Cardiac muscle cell (in vitro differentiated cells and primary cell): ENCODE results near the gene HIKESHI. TPM values are rescaled to one million over a fixed set of nuclear protein-coding genes. Genes with fewer than 3 reads are reported as not detected.
A peak's percentile ranks its signal among the peaks of the same experiment; 100 is the strongest.
"Not testable (repeated sequence)": the region's sequence is repeated elsewhere in the genome, so short reads cannot be mapped to it uniquely, and the experiment has no call there.

Experiments
- DNase-seq, 2 donors: peaks; one replicate each; pipeline versions ENCODE4 v3.0.0 to v3.0.0-alpha.2; 2010 to 2017; ENCODE audit warnings: low read depth in 1 of 2, low spot score in 1 of 2
- H3K27ac ChIP-seq: fragments of 200-600 bp; sonication (generic); 2 replicates; pipeline ENCODE4 v1.5.1; 2016
- H3K27me3 ChIP-seq: fragments of 200-600 bp; sonication (generic); 2 replicates; pipeline ENCODE4 v1.6.0; 2016; ENCODE audit warnings: control low read depth
- H3K36me3 ChIP-seq: fragments of 200-600 bp; sonication (generic); 2 replicates; pipeline ENCODE4 v1.5.1; 2016; ENCODE audit warnings: control low read depth
- H3K4me1 ChIP-seq: fragments of 200-600 bp; sonication (generic); 2 replicates; pipeline ENCODE4 v1.8.1; 2017; ENCODE audit warnings: low read depth, mild to moderate bottlenecking, mixed run types
- H3K4me3 ChIP-seq: fragments of 200-600 bp; sonication (generic); 2 replicates; pipeline ENCODE4 v1.5.1; 2016; ENCODE audit warnings: mild to moderate bottlenecking
- H3K9me3 ChIP-seq: fragments of 200-600 bp; sonication (generic); 2 replicates; pipeline ENCODE4 v1.5.1; 2017; ENCODE audit warnings: low read depth, mild to moderate bottlenecking, control low read depth
- polyA plus RNA-seq: library from polyadenylated mRNA; unstranded; fragments of >200 nt; fragmentation: Nextera tagmentation; extraction: Ambion mirVana; gene quantifications from 2 replicates; pipeline ENCODE4 v1.2.1, GENCODE V29; 2016
- total RNA-seq: library from RNA; depleted of rRNA; stranded (reverse); fragments of >200 nt; gene quantifications from 2 replicates; pipeline ENCODE4 v1.2.3, GENCODE V29; 2016
- TF ChIP-seq, protein P1 (sequence below): IDR thresholded peaks from 2 replicates; pipeline ENCODE4 v1.5.1; 2012; ENCODE audit warnings: low read depth, mild to moderate bottlenecking, low read length

Gene HIKESHI
- total and polyA plus RNA-seq, 2 experiments from 2014 or later = 39.8 to 111 TPM

DNA sequence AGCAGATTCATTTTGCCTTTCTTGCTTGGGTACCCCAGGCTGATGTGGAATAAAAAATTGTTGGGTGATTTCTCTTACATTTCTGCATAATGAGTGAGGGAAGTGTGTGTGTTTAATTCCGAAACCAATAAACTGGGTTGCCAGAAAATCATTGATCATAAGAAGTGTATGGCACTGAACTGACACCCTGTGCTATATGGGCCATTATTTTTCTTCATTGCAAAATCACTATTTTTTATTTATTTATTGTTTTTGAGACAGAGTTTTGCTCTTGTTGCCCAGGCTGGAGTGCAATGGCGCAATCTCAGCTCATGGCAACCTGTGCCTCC lies 14.6 kb upstream of the HIKESHI start:
- TF ChIP-seq, protein P1, sequence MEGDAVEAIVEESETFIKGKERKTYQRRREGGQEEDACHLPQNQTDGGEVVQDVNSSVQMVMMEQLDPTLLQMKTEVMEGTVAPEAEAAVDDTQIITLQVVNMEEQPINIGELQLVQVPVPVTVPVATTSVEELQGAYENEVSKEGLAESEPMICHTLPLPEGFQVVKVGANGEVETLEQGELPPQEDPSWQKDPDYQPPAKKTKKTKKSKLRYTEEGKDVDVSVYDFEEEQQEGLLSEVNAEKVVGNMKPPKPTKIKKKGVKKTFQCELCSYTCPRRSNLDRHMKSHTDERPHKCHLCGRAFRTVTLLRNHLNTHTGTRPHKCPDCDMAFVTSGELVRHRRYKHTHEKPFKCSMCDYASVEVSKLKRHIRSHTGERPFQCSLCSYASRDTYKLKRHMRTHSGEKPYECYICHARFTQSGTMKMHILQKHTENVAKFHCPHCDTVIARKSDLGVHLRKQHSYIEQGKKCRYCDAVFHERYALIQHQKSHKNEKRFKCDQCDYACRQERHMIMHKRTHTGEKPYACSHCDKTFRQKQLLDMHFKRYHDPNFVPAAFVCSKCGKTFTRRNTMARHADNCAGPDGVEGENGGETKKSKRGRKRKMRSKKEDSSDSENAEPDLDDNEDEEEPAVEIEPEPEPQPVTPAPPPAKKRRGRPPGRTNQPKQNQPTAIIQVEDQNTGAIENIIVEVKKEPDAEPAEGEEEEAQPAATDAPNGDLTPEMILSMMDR = no peak
- Histone ChIP-seq H3K36me3 (no peaks in the 10 kb centered on the region), H3K9me3 (no peaks in the 10 kb centered on the region), H3K4me1 (no peaks in the 10 kb centered on the region), H3K4me3 (no peak overlapping the region), H3K27ac (no peak overlapping the region), H3K27me3 (no peaks in the 10 kb centered on the region)
- DNase-seq = no peak

DNA sequence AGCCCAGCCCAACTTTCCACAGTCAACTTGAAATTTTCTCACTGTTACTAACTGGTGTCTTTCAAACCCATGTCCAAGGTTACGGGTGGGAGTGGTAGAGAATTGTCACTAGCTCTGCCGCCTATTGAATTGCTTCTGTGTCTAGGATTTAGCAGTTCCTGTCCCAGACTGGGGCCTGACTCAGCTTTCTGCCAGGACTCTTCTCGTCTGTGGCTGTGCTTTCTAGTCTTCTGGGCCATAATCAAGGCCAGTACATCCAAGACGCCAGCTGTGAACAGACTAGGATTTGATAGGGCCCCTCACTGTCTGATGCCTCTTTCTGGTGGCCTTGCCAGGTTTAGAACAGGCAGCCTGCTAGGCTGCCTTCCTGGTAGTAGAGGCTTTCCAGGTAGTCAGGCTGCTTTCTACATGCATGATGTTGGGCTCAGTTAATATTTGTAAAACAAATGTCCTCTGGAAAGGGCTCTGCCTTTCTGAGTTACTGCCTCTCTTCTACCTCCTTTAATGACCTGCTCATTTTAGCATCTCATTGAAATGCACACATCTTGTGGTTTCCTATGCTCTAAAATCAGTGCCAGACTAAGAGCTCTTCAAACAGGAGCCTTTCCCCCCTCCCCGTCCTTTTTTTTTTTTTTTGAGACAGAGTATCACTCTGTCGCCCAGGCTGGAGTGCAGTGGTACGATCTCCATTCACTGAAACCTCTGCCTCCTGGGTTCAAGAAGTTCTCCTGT lies 13.1 kb upstream of the HIKESHI start:
- Histone ChIP-seq H3K9me3 (no peaks in the 10 kb centered on the region), H3K27me3 (no peaks in the 10 kb centered on the region), H3K4me3 (no peak overlapping the region), H3K36me3 (no peaks in the 10 kb centered on the region), H3K4me1 (no peaks in the 10 kb centered on the region), H3K27ac (no peak overlapping the region)
- TF ChIP-seq, protein P1 = no peak
- peak in 1 of 2 donors; percentile 6 for DNase-seq

DNA sequence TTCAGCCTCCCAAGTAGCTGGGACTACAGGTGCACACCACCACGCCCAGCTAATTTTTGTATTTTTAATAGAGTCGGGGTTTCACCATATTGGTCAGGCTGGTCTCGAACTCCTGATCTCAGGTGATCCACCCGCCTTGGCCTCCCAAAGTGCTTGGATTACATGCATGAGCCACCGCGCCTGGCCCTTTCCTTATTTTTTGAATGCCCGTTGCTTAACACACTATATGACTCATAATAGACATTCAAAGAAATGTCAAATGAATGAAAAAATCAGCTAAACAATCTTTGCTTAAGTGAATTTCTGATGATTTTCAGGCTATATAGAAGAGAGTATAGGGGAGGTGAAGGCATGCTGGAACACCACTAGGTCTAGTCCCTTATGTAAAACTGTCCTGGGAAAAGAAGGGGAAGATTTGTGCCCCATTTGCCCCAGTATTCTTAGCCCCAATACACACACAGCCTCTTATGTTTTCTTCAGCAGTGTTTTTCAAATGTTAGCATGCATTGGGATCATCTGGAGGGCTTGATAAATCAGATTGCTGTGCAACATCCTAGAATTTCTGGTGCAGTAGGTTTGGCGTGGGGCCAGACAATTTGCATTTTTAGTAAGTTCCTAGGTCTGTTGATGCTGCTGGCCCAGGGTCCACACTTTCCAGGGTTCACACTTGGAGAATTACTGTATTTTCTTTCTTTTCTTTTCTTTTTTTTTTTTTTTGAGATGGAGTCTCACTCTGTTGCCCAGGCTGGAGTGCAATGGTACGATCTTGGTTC lies 12.3 kb upstream of the HIKESHI start:
- not testable (repeated sequence) for H3K4me3 ChIP-seq, H3K36me3 ChIP-seq, H3K27me3 ChIP-seq, H3K4me1 ChIP-seq, H3K27ac ChIP-seq, H3K9me3 ChIP-seq
- peak in 1 of 2 donors; percentile 29 for DNase-seq

DNA sequence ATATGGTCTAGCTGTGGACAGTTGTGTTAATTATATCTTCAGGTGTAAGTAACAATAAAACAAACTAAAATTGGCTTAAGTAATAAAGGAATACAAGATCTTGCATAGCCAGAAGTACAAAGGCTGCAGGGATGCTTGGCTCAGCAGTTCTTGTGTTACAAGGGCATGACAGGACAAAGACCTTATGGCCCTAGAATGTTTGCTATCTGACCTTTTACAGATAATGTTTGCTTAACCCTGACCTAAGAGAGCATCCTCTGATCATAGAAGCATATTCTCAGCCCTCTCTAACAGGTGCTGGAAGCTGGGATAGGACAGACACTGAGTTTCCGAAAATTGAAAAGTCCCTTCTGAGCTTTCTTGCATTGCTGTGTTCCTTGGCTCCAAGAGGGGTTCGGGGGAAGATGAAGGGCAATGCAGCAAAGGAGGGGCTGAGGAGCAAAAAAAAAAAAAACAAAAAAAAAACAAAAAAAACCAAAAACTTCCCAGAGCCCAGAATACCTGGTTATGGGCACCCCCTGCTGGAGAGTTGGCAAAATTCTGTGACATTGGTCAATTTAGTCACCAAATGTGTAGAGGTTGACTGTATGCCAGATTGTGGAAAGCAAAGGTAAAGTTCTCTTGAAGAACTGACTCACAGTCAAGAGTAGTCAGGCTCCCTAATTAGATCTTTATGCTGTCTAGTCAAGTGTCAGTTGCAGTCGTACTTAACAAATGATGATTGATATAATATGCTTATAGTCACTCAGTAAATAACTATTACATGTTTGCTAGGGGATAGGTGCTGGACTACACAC lies 10.4 kb upstream of the HIKESHI start:
- TF ChIP-seq, protein P1 = peak; percentile 66
- no peaks in the 10 kb centered on the region for H3K27me3 ChIP-seq
- H3K9me3 ChIP-seq = no peaks in the 10 kb centered on the region
- H3K36me3 ChIP-seq = no peaks in the 10 kb centered on the region
- peak; percentile 63 to 64 for DNase-seq
- H3K4me3 ChIP-seq = no peak overlapping the region
- H3K27ac ChIP-seq = no peak overlapping the region
- no peaks in the 10 kb centered on the region for H3K4me1 ChIP-seq

DNA sequence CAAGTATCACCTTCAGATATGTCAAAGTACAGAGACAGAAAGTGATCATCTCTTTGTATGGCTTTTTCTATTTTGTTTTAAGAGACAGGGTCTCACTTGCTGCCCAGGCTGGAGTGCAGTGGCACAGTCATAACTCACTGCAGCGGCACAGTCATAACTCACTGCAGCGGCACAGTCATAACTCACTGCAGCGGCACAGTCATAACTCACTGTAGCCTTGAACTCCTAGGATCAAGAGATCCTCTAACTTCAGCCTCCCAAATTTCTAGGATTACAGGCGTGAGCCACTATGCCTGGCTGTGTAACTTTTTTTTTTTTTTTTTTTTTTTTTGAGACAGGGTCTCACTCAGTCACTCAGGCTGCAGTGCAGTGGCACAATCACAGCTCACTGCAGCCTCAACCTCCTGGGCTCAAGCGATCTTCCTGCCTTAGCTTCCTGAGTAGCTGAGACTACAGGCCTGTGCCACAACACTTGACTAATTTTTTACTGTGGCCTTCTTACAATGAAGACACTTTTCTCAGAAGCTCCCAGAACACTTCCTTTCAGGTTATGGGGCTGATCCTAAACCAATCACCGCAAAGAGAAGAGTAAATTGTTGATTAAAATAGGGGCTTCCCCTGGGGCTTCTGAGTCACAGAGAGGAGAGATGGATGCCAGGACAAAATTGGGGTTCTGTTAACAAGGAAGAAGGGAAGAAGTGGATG lies 9.0 kb upstream of the HIKESHI start:
- Histone ChIP-seq H3K27me3 (no peaks in the 10 kb centered on the region), H3K27ac (no peak overlapping the region), H3K4me1 (no peaks in the 10 kb centered on the region), H3K9me3 (no peaks in the 10 kb centered on the region), H3K36me3 (no peaks in the 10 kb centered on the region), H3K4me3 (no peak overlapping the region)
- DNase-seq = no peak
- TF ChIP-seq, protein P1 = no peak
